GM19025 (cell line): Measurements from ENCODE around the gene CDC25C.
"Not testable (repeated sequence)": the region's sequence is repeated elsewhere in the genome, so short reads cannot be mapped to it uniquely, and the experiment has no call there.

Experiments
- ATAC-seq: cut with Tn5 transposase; IDR thresholded peaks from one replicate; pipeline ENCODE4 v1.9.1; 2021; ENCODE audit warnings: mild to moderate bottlenecking, low read depth, moderate library complexity; ENCODE audit not compliant: unreplicated experiment

Gene CDC25C

DNA sequence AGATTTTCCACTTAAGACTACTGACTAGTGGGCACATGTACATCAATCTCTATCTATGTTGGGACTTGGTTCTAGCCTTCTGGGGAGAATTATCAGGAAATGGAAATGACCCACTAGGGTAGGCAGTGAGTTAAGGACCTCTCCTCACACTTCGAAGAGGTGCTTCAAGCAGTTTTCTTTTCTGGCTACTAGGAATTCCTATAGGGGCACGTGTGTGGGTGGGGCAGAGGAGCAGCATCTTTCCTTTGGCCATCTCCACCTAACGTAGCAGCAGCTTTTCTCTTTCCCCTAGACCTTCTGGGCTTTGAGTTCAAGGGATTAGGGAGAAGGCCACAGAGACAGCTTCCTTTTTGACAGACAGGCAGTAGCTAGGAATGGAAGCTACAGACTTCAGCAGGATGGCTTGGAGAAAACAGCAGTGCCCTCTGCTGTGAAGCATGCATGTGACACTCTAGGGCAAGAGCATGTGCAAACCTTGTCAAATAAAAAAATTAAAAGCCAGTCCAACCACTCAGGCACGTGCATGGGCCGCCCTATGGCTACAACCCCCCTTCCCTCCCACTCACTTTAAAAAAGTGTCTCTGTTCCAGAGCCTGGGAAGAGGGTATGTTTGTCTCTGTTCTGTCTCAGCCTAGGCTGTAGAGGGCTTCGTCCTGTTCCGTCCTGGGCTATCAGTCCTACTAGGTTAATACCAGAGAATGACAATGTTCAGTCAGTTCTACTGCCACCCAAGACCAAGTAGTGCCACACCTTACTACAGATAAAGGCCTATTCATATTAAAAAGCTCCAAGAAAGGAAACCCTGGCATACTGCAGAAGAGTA, 48.5 kb downstream of the CDC25C start:
- ATAC-seq: no peak

DNA sequence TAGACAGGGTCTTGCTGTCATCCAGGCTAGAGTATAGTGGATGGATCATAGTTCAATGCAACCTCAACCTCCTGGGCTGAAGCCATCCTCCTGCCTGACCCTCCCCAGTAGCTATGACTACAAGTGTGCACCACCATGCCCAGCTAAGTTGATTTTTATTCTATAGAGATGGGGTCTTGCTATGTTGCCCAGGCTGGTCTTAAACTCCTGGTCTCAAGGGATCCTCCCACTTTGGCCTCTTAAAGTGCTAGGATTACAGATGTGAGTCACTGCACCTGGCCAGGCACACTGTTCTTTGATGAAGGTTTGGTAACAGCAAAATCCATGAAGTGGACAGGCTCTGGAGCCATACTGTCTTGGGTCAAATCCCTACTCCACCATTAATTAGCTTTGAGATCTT, 50.7 kb downstream of the CDC25C start:
- no peak for ATAC-seq

GRCh38 chr5:138276402-138277054, 55.1 kb downstream of the CDC25C start:
- no peak for ATAC-seq

DNA sequence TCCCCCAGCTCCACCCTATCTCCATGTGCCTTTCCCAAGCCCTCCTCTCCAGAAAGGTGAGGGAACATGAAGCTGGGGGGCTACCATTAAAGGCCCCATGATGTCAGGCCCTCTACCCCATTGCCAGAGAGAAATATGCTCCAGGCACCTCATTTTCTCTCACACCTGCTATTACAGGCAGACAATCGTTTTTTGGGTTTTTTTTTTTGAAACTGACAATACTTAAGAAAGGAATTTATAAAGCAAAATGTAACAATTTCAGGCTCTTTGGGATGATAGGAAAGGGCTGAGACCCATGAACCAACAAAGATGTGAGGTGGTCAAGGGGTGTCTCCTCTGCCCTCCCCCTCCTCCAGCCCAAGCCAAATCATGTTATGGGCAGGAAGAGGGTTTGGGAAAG, 55.7 kb downstream of the CDC25C start:
- no peak for ATAC-seq

DNA sequence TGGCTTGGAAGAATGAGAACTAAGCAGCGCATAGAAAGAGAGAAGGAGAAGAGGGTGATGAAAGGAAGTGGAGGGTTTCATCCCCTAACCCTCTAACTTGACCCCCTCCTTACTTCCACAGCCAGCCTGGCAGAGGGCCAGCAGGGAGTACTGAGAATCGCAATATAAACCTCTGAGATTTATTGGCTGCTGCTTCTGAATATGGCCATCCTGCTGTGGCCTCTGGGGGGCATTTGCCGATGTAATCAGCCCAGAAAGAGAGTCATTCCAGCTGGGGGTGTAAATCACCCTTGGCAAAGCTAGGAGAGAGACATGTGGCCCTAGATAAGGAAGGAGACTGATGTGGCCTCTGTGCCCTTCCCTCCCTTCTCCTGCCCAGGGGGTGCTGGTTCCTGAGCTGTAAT, 56.2 kb downstream of the CDC25C start:
- ATAC-seq: no peak

GRCh38 chr5:138274189-138274853, 57.3 kb downstream of the CDC25C start, which contains the start of gene GFRA3:
Gene GFRA3 (minus strand): TSS chr5:138274621. CDS start chr5:138274424, 197 bp downstream.
- ATAC-seq: no peak

DNA sequence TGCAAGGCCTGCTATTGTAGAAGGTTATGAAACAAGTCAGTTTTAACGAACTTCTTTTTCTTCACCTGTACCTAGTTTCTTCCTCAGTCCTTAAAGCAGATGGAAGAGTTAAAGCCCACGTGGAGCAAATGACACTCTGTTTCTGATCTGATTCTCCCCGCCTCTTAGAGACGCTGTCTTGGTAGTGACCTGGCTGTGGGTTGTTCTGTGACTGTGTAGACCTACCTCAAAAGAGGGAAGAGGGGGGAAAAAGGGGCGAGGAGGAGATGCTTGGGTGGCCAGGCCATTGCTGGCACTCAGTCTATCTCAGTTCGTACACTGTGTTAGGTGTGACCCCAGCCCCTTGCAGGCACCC, 57.8 kb downstream of the CDC25C start:
- no peak for ATAC-seq

DNA sequence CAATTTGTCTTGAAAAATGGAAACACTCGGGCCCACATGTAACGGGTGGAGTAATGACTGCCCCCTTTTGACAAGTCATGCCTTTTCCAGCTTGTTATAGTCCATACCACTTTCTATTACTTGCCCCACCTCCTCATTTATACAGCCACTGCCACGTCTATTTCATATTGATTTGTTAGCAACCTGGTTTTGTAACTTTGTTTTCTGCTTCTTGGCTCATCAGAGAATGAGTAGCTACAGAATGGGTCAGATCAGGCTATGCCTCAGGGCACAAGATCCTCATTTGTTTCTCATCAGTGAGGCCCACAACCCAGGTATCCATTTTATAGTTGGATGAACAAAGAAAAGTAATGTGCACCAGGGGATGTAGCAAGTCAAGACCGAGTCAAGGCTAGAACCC, 58.9 kb downstream of the CDC25C start:
- no peak for ATAC-seq

GRCh38 chr5:138271281-138271680, 60.3 kb downstream of the CDC25C start:
- ATAC-seq: no peak

GRCh38 chr5:138264183-138264582, 67.4 kb downstream of the CDC25C start:
- ATAC-seq: no peak

GRCh38 chr5:138263581-138263980, 68.0 kb downstream of the CDC25C start:
- no peak for ATAC-seq

DNA sequence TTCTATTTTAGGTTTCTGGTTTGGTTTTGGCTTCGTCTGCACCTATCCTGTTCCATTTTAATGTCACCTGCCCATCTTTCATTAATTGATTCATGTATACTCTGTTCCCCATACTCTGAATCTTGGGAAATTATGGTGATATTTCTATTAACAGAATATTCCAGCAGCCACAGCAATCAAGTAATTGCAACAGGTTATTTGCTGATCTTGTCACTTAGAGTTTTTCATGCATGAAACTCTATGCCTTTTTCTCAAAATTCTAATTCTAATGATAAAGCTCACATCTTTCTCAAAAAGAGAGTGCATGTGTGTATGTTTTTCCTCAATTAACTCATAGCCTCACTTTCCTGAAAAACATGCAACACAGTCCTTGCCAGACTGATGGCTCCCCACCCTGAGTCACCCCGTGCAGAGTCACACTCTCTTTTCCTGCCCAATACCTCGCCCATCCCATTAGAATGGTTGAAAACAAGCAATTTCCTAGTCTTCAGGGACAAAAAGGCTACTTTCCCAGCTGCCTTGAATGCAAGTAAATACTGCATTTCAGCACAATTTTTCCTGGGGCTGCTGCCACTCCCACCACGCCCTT, 72.8 kb downstream of the CDC25C start:
- no peak for ATAC-seq

DNA sequence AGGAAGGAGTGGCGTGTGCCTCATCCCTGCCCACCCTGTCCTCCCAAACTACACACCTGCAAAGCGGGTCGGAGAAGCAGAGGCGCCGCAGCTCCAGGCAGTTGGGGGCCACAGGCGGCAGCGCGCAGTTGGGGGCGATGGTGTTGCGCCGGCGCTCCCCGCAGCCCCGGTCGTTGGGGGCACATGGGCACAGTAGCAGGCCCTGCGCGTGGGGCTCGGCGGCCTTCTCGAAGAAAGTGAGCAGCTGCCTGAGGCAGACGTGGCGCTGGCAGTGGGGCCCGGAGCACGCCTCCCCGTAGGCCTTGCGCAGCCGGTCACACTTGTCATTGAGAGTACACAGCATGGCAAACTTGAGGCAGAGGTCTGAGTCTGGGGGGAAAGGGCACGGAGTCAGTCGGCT, 74.0 kb downstream of the CDC25C start:
- no peak for ATAC-seq

GRCh38 chr5:138252944-138253343, 78.7 kb downstream of the CDC25C start:
- ATAC-seq: no peak

- not testable (repeated sequence) for ATAC-seq
Measured at GRCh38 chr5:138247800-138248199, 83.8 kb downstream of the CDC25C start.

DNA sequence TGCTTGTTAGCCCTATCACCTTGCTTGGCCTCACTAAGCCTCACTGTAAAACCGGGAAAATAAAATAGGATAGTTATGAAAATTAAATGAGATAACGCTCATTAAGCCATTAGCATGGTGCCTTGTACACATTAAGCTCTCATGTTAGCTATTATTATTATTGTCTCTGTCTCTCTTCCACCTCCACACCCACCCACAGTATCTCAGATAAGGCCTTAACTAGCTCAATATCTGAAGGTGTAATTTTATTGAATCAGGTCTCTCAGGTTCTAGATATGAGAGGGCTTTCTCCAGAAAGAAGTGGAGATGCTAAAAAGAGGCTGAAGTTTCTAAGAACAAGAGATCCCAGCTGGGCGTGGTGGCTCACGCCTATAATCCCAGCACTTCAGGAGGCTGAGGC, 84.8 kb downstream of the CDC25C start:
- no peak for ATAC-seq

- ATAC-seq: no peak
Measured at GRCh38 chr5:138246334-138246733, 85.3 kb downstream of the CDC25C start.

GRCh38 chr5:138245717-138246116, 85.9 kb downstream of the CDC25C start:
- ATAC-seq: no peak

- ATAC-seq: no peak
Measured at GRCh38 chr5:138243794-138244193, 87.8 kb downstream of the CDC25C start.

GRCh38 chr5:138241688-138242571, 89.7 kb downstream of the CDC25C start:
- no peak for ATAC-seq
